Neural crest cell (in vitro differentiated cells): ENCODE measurements around the gene CDK14. TPM values are rescaled to one million over a fixed set of nuclear protein-coding genes. Genes with fewer than 3 reads are reported as not detected.

Source experiments
- DNase-seq: peaks from one replicate; pipeline ENCODE4 v3.0.0; 2021; ENCODE audit warnings: low read depth, mixed read lengths, low spot score
- H3K27ac Mint-ChIP-seq: one replicate; pipeline ENCODE4 v1.8.0; 2021; ENCODE audit warnings: mild to moderate bottlenecking, mixed read lengths; ENCODE audit not compliant: unreplicated experiment
- H3K27me3 Mint-ChIP-seq: 2 replicates; pipeline ENCODE4 v1.8.0; 2021; ENCODE audit warnings: low read depth, mild to moderate bottlenecking, mixed read lengths
- H3K36me3 Mint-ChIP-seq: 2 replicates; pipeline ENCODE4 v1.8.0; 2021; ENCODE audit warnings: low read depth, mild to moderate bottlenecking, mixed read lengths
- H3K4me1 Mint-ChIP-seq: 2 replicates; pipeline ENCODE4 v1.8.0; 2021; ENCODE audit warnings: mixed read lengths
- H3K4me3 Mint-ChIP-seq: one replicate; pipeline ENCODE4 v1.8.0; 2021; ENCODE audit warnings: mild to moderate bottlenecking, mixed read lengths
- H3K9me3 Mint-ChIP-seq: 2 replicates; pipeline ENCODE4 v1.8.0; 2021; ENCODE audit warnings: mixed read lengths
- CTCF ChIP-seq: fragments of 200-600 bp; sonication (generic); conservative IDR thresholded peaks from 2 replicates; pipeline ENCODE4 v1.5.0; 2021; ENCODE audit warnings: antibody characterized with exemption, mild to moderate bottlenecking
- total RNA-seq: library from RNA; stranded (reverse); gene quantifications from 2 replicates; pipeline ENCODE4 v1.2.1, GENCODE V29; 2021

CDK14 gene
- total RNA-seq, 1 donor from 2014 or later, result 49.6 TPM

GRCh38 chr7:91206361-91206960 is 610.3 kb downstream of the CDK14 start:
- DNase-seq, result no peak
- H3K36me3 Mint-ChIP-seq, result peaks cover 9% of the 10 kb centered on the region
- no peak overlapping the region for H3K4me3 Mint-ChIP-seq
- no peaks in the 10 kb centered on the region for H3K27me3 Mint-ChIP-seq
- peaks cover 6% of the 10 kb centered on the region for H3K9me3 Mint-ChIP-seq
- H3K27ac Mint-ChIP-seq, result no peak overlapping the region
- peaks cover 6% of the 10 kb centered on the region for H3K4me1 Mint-ChIP-seq
- TF ChIP-seq CTCF, result no peak

GRCh38 chr7:91212582-91212981 is 616.5 kb downstream of the CDK14 start:
- H3K36me3 Mint-ChIP-seq, result peaks cover 3% of the 10 kb centered on the region
- H3K4me3 Mint-ChIP-seq, result no peak overlapping the region
- H3K4me1 Mint-ChIP-seq, result peaks cover 4% of the 10 kb centered on the region
- no peaks in the 10 kb centered on the region for H3K9me3 Mint-ChIP-seq
- H3K27me3 Mint-ChIP-seq, result no peaks in the 10 kb centered on the region
- H3K27ac Mint-ChIP-seq, result no peak overlapping the region
- no peak for DNase-seq
- no peak for TF ChIP-seq CTCF

- H3K4me1 Mint-ChIP-seq, result peaks cover 13% of the 10 kb centered on the region
- TF ChIP-seq CTCF, result no peak
- no peak overlapping the region for H3K27ac Mint-ChIP-seq
- no peak for DNase-seq
- H3K4me3 Mint-ChIP-seq, result no peak overlapping the region
- no peaks in the 10 kb centered on the region for H3K36me3 Mint-ChIP-seq
- H3K27me3 Mint-ChIP-seq, result no peaks in the 10 kb centered on the region
- H3K9me3 Mint-ChIP-seq, result peaks cover 10% of the 10 kb centered on the region
Measured at GRCh38 chr7:91226411-91226810, 630.3 kb downstream of the CDK14 start.

- no peak for DNase-seq
- peaks cover 17% of the 10 kb centered on the region for H3K4me1 Mint-ChIP-seq
- H3K27ac Mint-ChIP-seq, result no peak overlapping the region
- H3K4me3 Mint-ChIP-seq, result no peak overlapping the region
- H3K27me3 Mint-ChIP-seq, result no peaks in the 10 kb centered on the region
- H3K36me3 Mint-ChIP-seq, result no peaks in the 10 kb centered on the region
- H3K9me3 Mint-ChIP-seq, result peaks cover 7% of the 10 kb centered on the region
- TF ChIP-seq CTCF, result no peak
Measured at GRCh38 chr7:91228327-91228726, 632.2 kb downstream of the CDK14 start.

- H3K4me3 Mint-ChIP-seq, result no peak overlapping the region
- H3K27ac Mint-ChIP-seq, result no peak overlapping the region
- DNase-seq, result no peak
- H3K9me3 Mint-ChIP-seq, result peaks cover 7% of the 10 kb centered on the region
- no peaks in the 10 kb centered on the region for H3K27me3 Mint-ChIP-seq
- no peak for TF ChIP-seq CTCF
- H3K4me1 Mint-ChIP-seq, result peaks cover 23% of the 10 kb centered on the region
- no peaks in the 10 kb centered on the region for H3K36me3 Mint-ChIP-seq
Measured at GRCh38 chr7:91228927-91229558, 632.9 kb downstream of the CDK14 start.
